IMR-90 (cell line): ENCODE measurements around the gene SV2A. TPM values are rescaled to one million over a fixed set of nuclear protein-coding genes. Genes with fewer than 3 reads are reported as not detected.

Source experiments
- ATAC-seq: fragments of 200-7000 bp; cut with Tn5 transposase; 2 replicates; pipeline ENCODE4 v1.9.1; 2020; ENCODE audit warnings: low read depth, mild to moderate bottlenecking, moderate library complexity
- BruUV-seq: library from RNA; stranded (reverse); fragments of 400-500 nt; replicated peaks from 2 replicates; lab custom pipeline; 2021; lab: Mats Ljungman, UMichigan
- CTCF ChIA-PET: fragments of 300-600 bp; formaldehyde crosslinking; extraction: SDS; loops from one replicate; lab custom pipeline; 2021; ENCODE audit warnings: antibody characterized with exemption; lab: Yijun Ruan, JAX
- POLR2A ChIA-PET: fragments of 300-600 bp; sonication (Branson Sonifier 250); formaldehyde crosslinking; loops from one replicate; lab custom pipeline; 2022; ENCODE audit warnings: antibody characterized with exemption; ENCODE audit not compliant: unreplicated experiment; lab: Charles Lee
- DNase-seq: peaks from one replicate; pipeline ENCODE4 v3.0.0; 2013
- H2AFZ ChIP-seq: replicated peaks from 2 replicates; pipeline ENCODE3; 2013; ENCODE audit warnings: low read length, mild to moderate bottlenecking; ENCODE audit not compliant: poor library complexity
- H2AK5ac ChIP-seq: 2 replicates; pipeline ENCODE4 v1.6.1; 2013; ENCODE audit warnings: low read depth, low read length, inconsistent platforms
- H2AK9ac ChIP-seq: replicated peaks from 2 replicates; pipeline ENCODE3; 2013; ENCODE audit warnings: mild to moderate bottlenecking, low read depth, low read length, moderate library complexity; ENCODE audit not compliant: poor library complexity
- H2BK120ac ChIP-seq: 2 replicates; pipeline ENCODE4 v1.6.1; 2013; ENCODE audit warnings: low read depth, low read length, inconsistent platforms
- H2BK15ac ChIP-seq: 3 replicates; pipeline ENCODE4 v1.6.1; 2013; ENCODE audit warnings: low read depth, low read length, inconsistent platforms
- H2BK20ac ChIP-seq: 2 replicates; pipeline ENCODE4 v1.6.1; 2013; ENCODE audit warnings: low read depth, mild to moderate bottlenecking, inconsistent platforms, low read length, moderate library complexity
- H2BK5ac ChIP-seq: 2 replicates; pipeline ENCODE4 v1.6.1; 2013; ENCODE audit warnings: mild to moderate bottlenecking, low read depth, low read length, inconsistent platforms; ENCODE audit not compliant: poor library complexity, severe bottlenecking
- H3K14ac ChIP-seq: replicated peaks from 2 replicates; pipeline ENCODE4 v1.6.1; 2013; ENCODE audit warnings: low read depth, low read length, inconsistent platforms
- H3K18ac ChIP-seq: 2 replicates; pipeline ENCODE4 v1.6.1; 2013; ENCODE audit warnings: low read depth, low read length, control low read depth
- H3K23ac ChIP-seq: 2 replicates; pipeline ENCODE4 v1.6.1; 2013; ENCODE audit warnings: low read depth, low read length, inconsistent platforms
- H3K27ac ChIP-seq: 2 replicates; pipeline ENCODE4 v1.5.1; 2013; ENCODE audit warnings: mild to moderate bottlenecking, control low read depth, low read length; ENCODE audit not compliant: insufficient read depth
- H3K27me3 ChIP-seq: 2 replicates; pipeline ENCODE4 v1.6.1; 2013; ENCODE audit warnings: low read length; ENCODE audit not compliant: control insufficient read depth, insufficient read depth
- H3K36me3 ChIP-seq: 2 replicates; pipeline ENCODE4 v1.6.1; 2013; ENCODE audit warnings: low read length, mixed read lengths; ENCODE audit not compliant: control insufficient read depth, insufficient read depth
- H3K4ac ChIP-seq: 2 replicates; pipeline ENCODE4 v1.6.1; 2013; ENCODE audit warnings: low read depth, low read length, inconsistent platforms
- H3K4me1 ChIP-seq: 2 replicates; pipeline ENCODE4 v1.6.1; 2013; ENCODE audit warnings: low read length, mixed read lengths; ENCODE audit not compliant: control insufficient read depth, insufficient read depth
- H3K4me2 ChIP-seq: 2 replicates; pipeline ENCODE4 v1.6.1; 2013; ENCODE audit warnings: low read depth, mild to moderate bottlenecking, control low read depth, low read length, moderate library complexity
- H3K4me3 ChIP-seq: 2 replicates; pipeline ENCODE4 v1.5.1; 2013; ENCODE audit warnings: low read depth, mild to moderate bottlenecking, control low read depth, low read length, moderate library complexity; ENCODE audit not compliant: insufficient read depth
- H3K56ac ChIP-seq: 2 replicates; pipeline ENCODE4 v1.6.1; 2013; ENCODE audit warnings: low read length, inconsistent platforms; ENCODE audit not compliant: insufficient read depth; ENCODE audit errors: extremely low read depth
- H3K79me1 ChIP-seq, 2 experiments: 2 replicates each; pipeline ENCODE4 v1.6.1; 2013; ENCODE audit warnings: low read length in 2 of 2, inconsistent platforms in 1 of 2, low read depth in 1 of 2
- H3K9ac ChIP-seq: 2 replicates; pipeline ENCODE4 v1.6.1; 2013; ENCODE audit warnings: low read depth, low read length, control low read depth
- H3K9me1 ChIP-seq: 2 replicates; pipeline ENCODE4 v1.6.1; 2013; ENCODE audit warnings: low read length, inconsistent platforms; ENCODE audit not compliant: insufficient read depth
- H3K9me3 ChIP-seq: 2 replicates; pipeline ENCODE4 v1.6.1; 2013; ENCODE audit warnings: low read length; ENCODE audit not compliant: control insufficient read depth, insufficient read depth
- H4K20me1 ChIP-seq: 2 replicates; pipeline ENCODE4 v1.6.1; 2013; ENCODE audit warnings: low read length, inconsistent platforms; ENCODE audit not compliant: insufficient read depth
- H4K5ac ChIP-seq: 2 replicates; pipeline ENCODE4 v1.6.1; 2013; ENCODE audit warnings: mild to moderate bottlenecking, low read depth, low read length, control low read depth
- H4K8ac ChIP-seq, 2 experiments: 2 replicates each; pipeline ENCODE4 v1.6.1; 2013; ENCODE audit warnings: low read depth in 2 of 2, low read length in 2 of 2, control low read depth in 1 of 2, inconsistent platforms in 1 of 2
- H4K91ac ChIP-seq: 2 replicates; pipeline ENCODE4 v1.6.1; 2013; ENCODE audit warnings: low read depth, low read length, inconsistent platforms; ENCODE audit not compliant: insufficient read depth
- BHLHE40 ChIP-seq: fragments of 150-350 bp; IDR thresholded peaks from 2 replicates; pipeline ENCODE4 v1.6.1; 2016; ENCODE audit warnings: mild to moderate bottlenecking, low read depth, low read length
- CEBPB ChIP-seq: IDR thresholded peaks from 2 replicates; pipeline ENCODE4 v1.6.1; 2012; ENCODE audit warnings: low read depth, low read length, improper control_type of control experiment
- CHD1 ChIP-seq: IDR thresholded peaks from 2 replicates; pipeline ENCODE4 v1.6.1; 2012; ENCODE audit warnings: low read depth, low read length, improper control_type of control experiment
- FOS ChIP-seq: fragments of 150-350 bp; IDR thresholded peaks from 2 replicates; pipeline ENCODE4 v1.6.1; 2016; ENCODE audit warnings: low read depth, low read length
- MAFK ChIP-seq: IDR thresholded peaks from 2 replicates; pipeline ENCODE4 v1.6.1; 2012; ENCODE audit warnings: low read depth, low read length, improper control_type of control experiment
- MAZ ChIP-seq: IDR thresholded peaks from 2 replicates; pipeline ENCODE4 v1.6.1; 2012; ENCODE audit warnings: low read depth, mild to moderate bottlenecking, low read length, improper control_type of control experiment, moderate library complexity, borderline replicate concordance
- MXI1 ChIP-seq: IDR thresholded peaks from 2 replicates; pipeline ENCODE4 v1.6.1; 2012; ENCODE audit warnings: low read depth, mild to moderate bottlenecking, low read length, moderate library complexity, borderline replicate concordance
- NFE2L2 ChIP-seq: fragments of 150-350 bp; IDR thresholded peaks from 2 replicates; pipeline ENCODE4 v1.6.1; 2016; ENCODE audit warnings: low read depth, mild to moderate bottlenecking, low read length
- POLR2A ChIP-seq: IDR thresholded peaks from 2 replicates; pipeline ENCODE4 v1.6.1; 2012; ENCODE audit warnings: mild to moderate bottlenecking, low read depth, low read length
- RAD21 ChIP-seq: IDR thresholded peaks from 2 replicates; pipeline ENCODE4 v1.6.1; 2012; ENCODE audit warnings: low read length, improper control_type of control experiment
- RCOR1 ChIP-seq: IDR thresholded peaks from 2 replicates; pipeline ENCODE4 v1.6.1; 2012; ENCODE audit warnings: mild to moderate bottlenecking, low read length, improper control_type of control experiment; ENCODE audit not compliant: insufficient replicate concordance
- RFX5 ChIP-seq: IDR thresholded peaks from 2 replicates; pipeline ENCODE4 v1.8.0; 2012; ENCODE audit warnings: low read depth, mild to moderate bottlenecking, low read length, moderate library complexity
- SMC3 ChIP-seq: fragments of 150-350 bp; IDR thresholded peaks from 2 replicates; pipeline ENCODE4 v1.6.1; 2016; ENCODE audit warnings: low read depth, mild to moderate bottlenecking, antibody characterized with exemption, low read length, moderate library complexity
- WGBS, 2 experiments: methylation state at CpG; one replicate each; pipeline versions ENCODE4 v1.1.5 to v1.1.7; 2013; ENCODE audit warnings: missing lambda C conversion rate in 2 of 2; ENCODE audit not compliant: insufficient read length in 1 of 2; ENCODE audit errors: extremely low coverage in 2 of 2; 5-methylcytosine and 5-hydroxymethylcytosine counted together
- dilution Hi-C: fragments of 300-500 bp; cut with HindIII; formaldehyde crosslinking; loops from one replicate; pipeline ENCODE4 v1.14.3; 2018; ENCODE audit warnings: low sequenced_read_pairs; ENCODE audit not compliant: unreplicated experiment
- in situ Hi-C: fragments of 300-500 bp; cut with MboI; formaldehyde crosslinking; loops from 3 replicates; pipeline ENCODE4 v1.14.3; 2019; ENCODE audit warnings: low sequenced_read_pairs, inconsistent platforms, mixed read lengths
- intact Hi-C: fragments of 100-400 bp; cut with micrococcal nuclease; formaldehyde crosslinking; loops from 2 replicates; pipeline ENCODE4 v1.10.0; 2022
- polyA plus RNA-seq, 3 experiments: library from polyadenylated mRNA; depleted of rRNA; stranded (reverse); fragments of >200 nt; gene quantifications; 2 replicates each; pipeline ENCODE4 v1.2.3, GENCODE V29; 2012; ENCODE audit warnings: low replicate concordance in 1 of 3
- total RNA-seq: library from RNA; depleted of rRNA; stranded (reverse); fragments of >200 nt; gene quantifications from 2 replicates; pipeline ENCODE4 v1.2.3, GENCODE V29; 2012
- TF ChIP-seq, protein P1 (sequence below): fragments of 150-350 bp; IDR thresholded peaks from 2 replicates; pipeline ENCODE4 v1.6.1; 2016; ENCODE audit warnings: low read depth, mild to moderate bottlenecking, low read length, moderate library complexity, borderline replicate concordance
- TF ChIP-seq, protein P2 (sequence below): fragments of 150-350 bp; IDR thresholded peaks from 2 replicates; pipeline ENCODE4 v1.6.1; 2017; ENCODE audit warnings: mild to moderate bottlenecking, antibody characterized with exemption, low read length, low read depth
- TF ChIP-seq, protein P3 (sequence below): conservative IDR thresholded peaks from 2 replicates; pipeline ENCODE4 v1.5.1; 2012; ENCODE audit warnings: mild to moderate bottlenecking, low read depth, low read length, improper control_type of control experiment

Gene SV2A
- total and polyA plus RNA-seq, 2 of the 4 experiments (the other 2 are of a cell fraction): 15.4 to 19.6 TPM

DNA sequence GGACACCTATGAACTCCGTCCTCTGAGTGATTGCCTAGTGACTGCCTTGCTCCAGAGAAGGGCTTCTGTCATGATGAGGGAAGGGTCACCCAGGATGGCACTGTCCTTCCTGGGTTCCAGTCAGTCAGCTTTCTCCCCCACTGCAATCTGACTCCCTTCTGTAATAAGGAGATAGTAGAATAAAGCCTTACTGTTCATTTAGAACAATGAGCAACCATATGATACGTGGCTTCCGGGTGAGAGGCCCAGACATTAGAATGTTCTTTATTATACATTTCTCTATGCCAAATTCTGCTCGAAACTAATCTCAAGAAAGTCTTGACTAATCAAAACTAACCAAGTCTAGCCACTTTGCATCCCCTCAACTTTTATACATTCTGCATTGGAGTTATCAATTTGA, 27.6 kb upstream of the SV2A start:
- TF ChIP-seq RCOR1 (no peak), BHLHE40 (no peak), RFX5 (no peak), CEBPB (no peak), POLR2A (no peak), FOS (no peak), NFE2L2 (no peak), MAFK (no peak), MAZ (no peak), SMC3 (no peak), MXI1 (no peak), CHD1 (no peak), RAD21 (no peak)
- TF ChIP-seq, protein P1, sequence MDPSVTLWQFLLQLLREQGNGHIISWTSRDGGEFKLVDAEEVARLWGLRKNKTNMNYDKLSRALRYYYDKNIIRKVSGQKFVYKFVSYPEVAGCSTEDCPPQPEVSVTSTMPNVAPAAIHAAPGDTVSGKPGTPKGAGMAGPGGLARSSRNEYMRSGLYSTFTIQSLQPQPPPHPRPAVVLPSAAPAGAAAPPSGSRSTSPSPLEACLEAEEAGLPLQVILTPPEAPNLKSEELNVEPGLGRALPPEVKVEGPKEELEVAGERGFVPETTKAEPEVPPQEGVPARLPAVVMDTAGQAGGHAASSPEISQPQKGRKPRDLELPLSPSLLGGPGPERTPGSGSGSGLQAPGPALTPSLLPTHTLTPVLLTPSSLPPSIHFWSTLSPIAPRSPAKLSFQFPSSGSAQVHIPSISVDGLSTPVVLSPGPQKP: no peak
- TF ChIP-seq, protein P2, sequence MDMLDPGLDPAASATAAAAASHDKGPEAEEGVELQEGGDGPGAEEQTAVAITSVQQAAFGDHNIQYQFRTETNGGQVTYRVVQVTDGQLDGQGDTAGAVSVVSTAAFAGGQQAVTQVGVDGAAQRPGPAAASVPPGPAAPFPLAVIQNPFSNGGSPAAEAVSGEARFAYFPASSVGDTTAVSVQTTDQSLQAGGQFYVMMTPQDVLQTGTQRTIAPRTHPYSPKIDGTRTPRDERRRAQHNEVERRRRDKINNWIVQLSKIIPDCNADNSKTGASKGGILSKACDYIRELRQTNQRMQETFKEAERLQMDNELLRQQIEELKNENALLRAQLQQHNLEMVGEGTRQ: no peak
- TF ChIP-seq, protein P3, sequence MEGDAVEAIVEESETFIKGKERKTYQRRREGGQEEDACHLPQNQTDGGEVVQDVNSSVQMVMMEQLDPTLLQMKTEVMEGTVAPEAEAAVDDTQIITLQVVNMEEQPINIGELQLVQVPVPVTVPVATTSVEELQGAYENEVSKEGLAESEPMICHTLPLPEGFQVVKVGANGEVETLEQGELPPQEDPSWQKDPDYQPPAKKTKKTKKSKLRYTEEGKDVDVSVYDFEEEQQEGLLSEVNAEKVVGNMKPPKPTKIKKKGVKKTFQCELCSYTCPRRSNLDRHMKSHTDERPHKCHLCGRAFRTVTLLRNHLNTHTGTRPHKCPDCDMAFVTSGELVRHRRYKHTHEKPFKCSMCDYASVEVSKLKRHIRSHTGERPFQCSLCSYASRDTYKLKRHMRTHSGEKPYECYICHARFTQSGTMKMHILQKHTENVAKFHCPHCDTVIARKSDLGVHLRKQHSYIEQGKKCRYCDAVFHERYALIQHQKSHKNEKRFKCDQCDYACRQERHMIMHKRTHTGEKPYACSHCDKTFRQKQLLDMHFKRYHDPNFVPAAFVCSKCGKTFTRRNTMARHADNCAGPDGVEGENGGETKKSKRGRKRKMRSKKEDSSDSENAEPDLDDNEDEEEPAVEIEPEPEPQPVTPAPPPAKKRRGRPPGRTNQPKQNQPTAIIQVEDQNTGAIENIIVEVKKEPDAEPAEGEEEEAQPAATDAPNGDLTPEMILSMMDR: no peak
- POLR2A ChIA-PET: no interaction called here
- no peak overlapping the region for H3K4me2 ChIP-seq
- no peak overlapping the region for H2BK20ac ChIP-seq
- no TSS peak for BruUV-seq
- no peak overlapping the region for H2BK15ac ChIP-seq
- no peaks in the 10 kb centered on the region for H3K9me3 ChIP-seq
- no peak overlapping the region for H4K5ac ChIP-seq
- no CpG with 5 or more reads among the region's 4 CpGs for WGBS, 2 experiments
- no peak overlapping the region for H2AFZ ChIP-seq
- no peaks in the 10 kb centered on the region for H3K27me3 ChIP-seq
- H4K8ac ChIP-seq: no peak overlapping the region
- no peak overlapping the region for H3K4me3 ChIP-seq
- H3K18ac ChIP-seq: no peak overlapping the region
- H2AK9ac ChIP-seq: no peak overlapping the region
- H3K4ac ChIP-seq: no peak overlapping the region
- H3K27ac ChIP-seq: no peak overlapping the region
- DNase-seq (no peak), ATAC-seq (no peak)
- no peaks in the 10 kb centered on the region for H3K4me1 ChIP-seq
- H2BK120ac ChIP-seq: no peak overlapping the region
- no peak overlapping the region for H3K23ac ChIP-seq
- no peaks in the 10 kb centered on the region for H4K20me1 ChIP-seq
- H3K9me1 ChIP-seq: peaks cover 3% of the 10 kb centered on the region
- no peak overlapping the region for H3K14ac ChIP-seq
- H3K9ac ChIP-seq: no peak overlapping the region
- no peak overlapping the region for H2BK5ac ChIP-seq
- H3K36me3 ChIP-seq: peaks cover 50% of the 10 kb centered on the region
- dilution Hi-C loops: no loop called here
- CTCF ChIA-PET: no interaction called here
- H4K91ac ChIP-seq: no peak overlapping the region
- no peak overlapping the region for H3K56ac ChIP-seq
- in situ Hi-C loops: no loop called here
- no peak overlapping the region for H2AK5ac ChIP-seq
- peaks cover 3 to 9% of the 10 kb centered on the region in 2 experiments for H3K79me1 ChIP-seq
- intact Hi-C loops: loop anchor here (10.0 kb wide), 1 partner anchor 840 kb away; no protein-coding TSS in a partner anchor
